ENCODE results near the gene ZNF366. TPM values are rescaled to one million over a fixed set of nuclear protein-coding genes. Genes with fewer than 3 reads are reported as not detected.
A peak's percentile ranks its signal among the peaks of the same experiment; 100 is the strongest.

The ZNF366 gene
- total RNA-seq, 1 experiment from 2014 or later = not detected

DNA sequence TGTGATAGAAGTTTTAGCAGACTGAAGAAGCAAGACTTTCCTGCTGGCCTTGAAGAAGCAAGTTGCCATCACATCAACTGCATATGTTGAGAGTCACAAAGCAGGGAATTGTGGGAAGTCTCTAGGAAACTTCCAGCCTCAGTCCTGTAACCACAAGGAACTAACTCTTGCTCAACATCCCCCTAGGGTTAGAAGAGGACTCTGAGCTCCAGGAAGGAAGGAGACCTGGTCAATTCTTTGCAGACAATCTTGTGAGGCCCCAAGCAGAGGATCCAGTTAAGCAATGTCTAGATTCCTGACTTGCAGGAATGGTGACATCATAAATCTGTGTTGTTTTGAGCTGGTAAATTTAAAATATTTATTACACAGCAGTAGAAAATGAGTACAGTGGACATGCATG lies 18.6 kb upstream of the ZNF366 start:
- no peaks in the 10 kb centered on the region for H3K4me1 ChIP-seq (ENCODE audit: control insufficient read depth in 1 of 2, insufficient read depth in 2 of 2, low read length in 2 of 2)
- no peak overlapping the region for H3K27ac ChIP-seq (ENCODE audit: low read depth, low read length)
- ChIA-PET RAD21 (ENCODE audit: low non-redundant PET in 1 of 2, low total read pairs in 2 of 2, uncharacterized antibody in 2 of 2, unreplicated experiment in 2 of 2) (no interaction called here), POLR2A (no interaction called here), CTCF (interaction anchor here (1.4 to 3.2 kb wide), 2 partner anchors 85 to 160 kb away, joined by 4 to 27 read pairs; no protein-coding TSS in a partner anchor)
- no peaks in the 10 kb centered on the region; the same call in 1 of the 2 replicates for H4K20me1 ChIP-seq (ENCODE audit: insufficient read depth)
- no peaks in the 10 kb centered on the region for H3K27me3 ChIP-seq (ENCODE audit: insufficient read depth, low read length)
- ATAC-seq (no peak), DNase-seq (ENCODE audit: low read depth, low spot score) (no peak)
- H3K4me2 ChIP-seq (ENCODE audit: low read length) = no peak overlapping the region
- H3K79me2 ChIP-seq (ENCODE audit: insufficient read depth, low read length) = no peaks in the 10 kb centered on the region
- no peak overlapping the region for H3K4me3 ChIP-seq (replicated peaks in 1 of 2; ENCODE audit: low read depth in 1 of 2, low read length in 2 of 2)
- no TSS peak for BruUV-seq (replicated peaks)
- no peak overlapping the region for H3K9ac ChIP-seq (ENCODE audit: low read length)
- H3K9me2 ChIP-seq (ENCODE audit: insufficient read depth) = no peaks in the 10 kb centered on the region
- no peaks in the 10 kb centered on the region for H3K9me3 ChIP-seq (ENCODE audit: control insufficient read depth in 1 of 2, insufficient read depth in 1 of 2, low read depth in 1 of 2, low read length in 2 of 2)
- TF ChIP-seq EZH2 (IDR thresholded peaks at IDR 0.05) (no peak), SIN3A (IDR thresholded peaks at IDR 0.05; ENCODE audit: low read depth) (no peak), YY1 (IDR thresholded peaks at IDR 0.05; ENCODE audit: extremely low read depth, insufficient replicate concordance, low read depth, low read length) (no peak), CEBPB (IDR thresholded peaks at IDR 0.05; ENCODE audit: low read depth) (peak; percentile 19; the same call in 1 of the 2 replicates)
- TF ChIP-seq, protein P1, sequence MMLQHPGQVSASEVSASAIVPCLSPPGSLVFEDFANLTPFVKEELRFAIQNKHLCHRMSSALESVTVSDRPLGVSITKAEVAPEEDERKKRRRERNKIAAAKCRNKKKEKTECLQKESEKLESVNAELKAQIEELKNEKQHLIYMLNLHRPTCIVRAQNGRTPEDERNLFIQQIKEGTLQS (IDR thresholded peaks at IDR 0.05) = no peak
- H2AFZ ChIP-seq (ENCODE audit: low read depth, low read length, poor library complexity, severe bottlenecking) = peak overlapping the region; percentile 82
- intact Hi-C loops (cut with micrococcal nuclease) = loop anchor here (2.0 kb wide), 1 partner anchor 747 kb away; no protein-coding TSS in a partner anchor
- no peaks in the 10 kb centered on the region for H3K36me3 ChIP-seq (ENCODE audit: control insufficient read depth in 1 of 2, insufficient read depth in 2 of 2, low read length in 2 of 2)

DNA sequence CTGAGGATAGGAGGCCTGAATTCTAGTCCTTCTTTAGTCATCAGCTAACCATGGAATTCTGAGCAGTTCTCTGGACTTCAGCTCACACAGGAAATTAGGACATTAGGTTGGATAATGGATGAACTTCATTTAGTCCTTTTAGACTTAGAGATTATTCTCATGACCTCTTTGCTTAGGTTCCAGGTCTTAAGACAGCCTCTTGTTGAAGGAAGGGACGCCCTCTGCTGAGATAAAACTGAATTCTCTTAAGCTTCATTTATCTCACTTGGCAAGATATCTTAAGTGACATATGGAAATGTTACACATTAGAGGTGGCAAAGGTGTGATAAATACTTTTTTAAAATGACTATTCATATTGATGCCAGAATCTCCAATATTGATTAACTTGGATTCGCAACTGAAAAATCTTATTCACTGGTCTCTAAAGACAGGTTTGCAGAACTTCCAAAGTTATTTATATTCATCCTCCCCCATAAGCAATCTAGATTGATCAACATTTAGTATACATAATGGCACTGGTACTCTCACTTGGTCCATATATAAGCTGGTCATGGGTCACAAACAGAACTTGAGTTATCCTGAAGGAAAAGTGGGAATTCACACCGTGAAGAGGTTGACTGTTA lies 16.9 kb upstream of the ZNF366 start:
- POLR2A ChIA-PET = no interaction called here
- Histone ChIP-seq H3K27me3 (ENCODE audit: insufficient read depth, low read length) (no peaks in the 10 kb centered on the region), H3K9ac (ENCODE audit: low read length) (no peak overlapping the region), H3K27ac (ENCODE audit: low read depth, low read length) (no peak overlapping the region), H3K4me3 (replicated peaks in 1 of 2; ENCODE audit: low read depth in 1 of 2, low read length in 2 of 2) (no peak overlapping the region), H3K4me1 (ENCODE audit: control insufficient read depth in 1 of 2, insufficient read depth in 2 of 2, low read length in 2 of 2) (no peaks in the 10 kb centered on the region), H3K9me3 (ENCODE audit: control insufficient read depth in 1 of 2, insufficient read depth in 1 of 2, low read depth in 1 of 2, low read length in 2 of 2) (no peaks in the 10 kb centered on the region), H3K36me3 (ENCODE audit: control insufficient read depth in 1 of 2, insufficient read depth in 2 of 2, low read length in 2 of 2) (no peaks in the 10 kb centered on the region), H3K9me2 (ENCODE audit: insufficient read depth) (no peaks in the 10 kb centered on the region), H3K4me2 (ENCODE audit: low read length) (no peak overlapping the region), H4K20me1 (ENCODE audit: insufficient read depth) (no peaks in the 10 kb centered on the region; the same call in 1 of the 2 replicates), H2AFZ (ENCODE audit: low read depth, low read length, poor library complexity, severe bottlenecking) (peak overlapping the region; percentile 92), H3K79me2 (ENCODE audit: insufficient read depth, low read length) (no peaks in the 10 kb centered on the region)
- ATAC-seq (peak; percentile 82), DNase-seq (ENCODE audit: low read depth, low spot score) (peak; percentile 67)
- no TSS peak for BruUV-seq (replicated peaks)
- RAD21 ChIA-PET (ENCODE audit: low non-redundant PET in 1 of 2, low total read pairs in 2 of 2, uncharacterized antibody in 2 of 2, unreplicated experiment in 2 of 2) = no interaction called here
- TF ChIP-seq RAD21 (IDR thresholded peaks at IDR 0.05; ENCODE audit: low read depth) (peak; percentile 87), SRF (IDR thresholded peaks at IDR 0.05; ENCODE audit: low read depth) (no peak)
- TF ChIP-seq, protein P2, sequence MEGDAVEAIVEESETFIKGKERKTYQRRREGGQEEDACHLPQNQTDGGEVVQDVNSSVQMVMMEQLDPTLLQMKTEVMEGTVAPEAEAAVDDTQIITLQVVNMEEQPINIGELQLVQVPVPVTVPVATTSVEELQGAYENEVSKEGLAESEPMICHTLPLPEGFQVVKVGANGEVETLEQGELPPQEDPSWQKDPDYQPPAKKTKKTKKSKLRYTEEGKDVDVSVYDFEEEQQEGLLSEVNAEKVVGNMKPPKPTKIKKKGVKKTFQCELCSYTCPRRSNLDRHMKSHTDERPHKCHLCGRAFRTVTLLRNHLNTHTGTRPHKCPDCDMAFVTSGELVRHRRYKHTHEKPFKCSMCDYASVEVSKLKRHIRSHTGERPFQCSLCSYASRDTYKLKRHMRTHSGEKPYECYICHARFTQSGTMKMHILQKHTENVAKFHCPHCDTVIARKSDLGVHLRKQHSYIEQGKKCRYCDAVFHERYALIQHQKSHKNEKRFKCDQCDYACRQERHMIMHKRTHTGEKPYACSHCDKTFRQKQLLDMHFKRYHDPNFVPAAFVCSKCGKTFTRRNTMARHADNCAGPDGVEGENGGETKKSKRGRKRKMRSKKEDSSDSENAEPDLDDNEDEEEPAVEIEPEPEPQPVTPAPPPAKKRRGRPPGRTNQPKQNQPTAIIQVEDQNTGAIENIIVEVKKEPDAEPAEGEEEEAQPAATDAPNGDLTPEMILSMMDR (IDR thresholded peaks at IDR 0.05 in 2 of 3, conservative IDR thresholded peaks at IDR 0.05 in 1 of 3; ENCODE audit: borderline replicate concordance in 1 of 3, insufficient read depth in 1 of 3, low read depth in 2 of 3, low read length in 2 of 3) = peak; percentile 44 to 71 (median 61); a peak in 5 of 6 replicates
- intact Hi-C loops (cut with micrococcal nuclease) = loop anchor here (1.0 to 2.0 kb wide), 3 partner anchors 121 to 745 kb away; no protein-coding TSS in a partner anchor
- CTCF ChIA-PET = interaction anchor here (0.6 to 3.2 kb wide), 7 partner anchors 87 to 746 kb away, joined by 3 to 27 read pairs (median 3); no protein-coding TSS in a partner anchor
